Measurements from ENCODE around the gene KLHL29.

Gene KLHL29

DNA sequence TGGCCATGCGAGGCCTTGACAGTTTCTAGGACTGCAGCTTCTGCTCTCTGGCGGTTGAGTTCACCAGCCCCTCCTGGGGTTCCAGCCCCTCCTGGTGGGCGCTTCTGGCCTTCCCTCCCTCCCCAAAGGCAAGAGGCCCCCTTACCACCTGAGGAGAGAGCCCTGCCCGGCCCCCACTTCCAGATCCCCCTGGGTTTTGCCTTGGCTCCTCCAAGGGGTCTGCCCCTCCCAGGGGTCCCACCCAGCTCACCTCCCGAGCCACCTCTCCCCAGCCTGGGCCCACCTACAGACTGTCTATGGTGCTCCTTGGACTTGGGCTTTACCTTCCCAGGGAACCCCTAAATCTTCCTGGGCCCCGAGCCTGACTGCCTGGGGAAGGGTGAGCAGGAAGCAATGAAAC, 277.5 kb downstream of the KLHL29 start:
- TF ChIP-seq, protein P1, sequence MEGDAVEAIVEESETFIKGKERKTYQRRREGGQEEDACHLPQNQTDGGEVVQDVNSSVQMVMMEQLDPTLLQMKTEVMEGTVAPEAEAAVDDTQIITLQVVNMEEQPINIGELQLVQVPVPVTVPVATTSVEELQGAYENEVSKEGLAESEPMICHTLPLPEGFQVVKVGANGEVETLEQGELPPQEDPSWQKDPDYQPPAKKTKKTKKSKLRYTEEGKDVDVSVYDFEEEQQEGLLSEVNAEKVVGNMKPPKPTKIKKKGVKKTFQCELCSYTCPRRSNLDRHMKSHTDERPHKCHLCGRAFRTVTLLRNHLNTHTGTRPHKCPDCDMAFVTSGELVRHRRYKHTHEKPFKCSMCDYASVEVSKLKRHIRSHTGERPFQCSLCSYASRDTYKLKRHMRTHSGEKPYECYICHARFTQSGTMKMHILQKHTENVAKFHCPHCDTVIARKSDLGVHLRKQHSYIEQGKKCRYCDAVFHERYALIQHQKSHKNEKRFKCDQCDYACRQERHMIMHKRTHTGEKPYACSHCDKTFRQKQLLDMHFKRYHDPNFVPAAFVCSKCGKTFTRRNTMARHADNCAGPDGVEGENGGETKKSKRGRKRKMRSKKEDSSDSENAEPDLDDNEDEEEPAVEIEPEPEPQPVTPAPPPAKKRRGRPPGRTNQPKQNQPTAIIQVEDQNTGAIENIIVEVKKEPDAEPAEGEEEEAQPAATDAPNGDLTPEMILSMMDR (IDR thresholded peaks at IDR 0.05; ENCODE audit: insufficient read depth, low read length): no peak
- TF ChIP-seq POLR2AphosphoS5 (IDR thresholded peaks at IDR 0.05; ENCODE audit: low read depth): no peak
- TF ChIP-seq, protein P2, sequence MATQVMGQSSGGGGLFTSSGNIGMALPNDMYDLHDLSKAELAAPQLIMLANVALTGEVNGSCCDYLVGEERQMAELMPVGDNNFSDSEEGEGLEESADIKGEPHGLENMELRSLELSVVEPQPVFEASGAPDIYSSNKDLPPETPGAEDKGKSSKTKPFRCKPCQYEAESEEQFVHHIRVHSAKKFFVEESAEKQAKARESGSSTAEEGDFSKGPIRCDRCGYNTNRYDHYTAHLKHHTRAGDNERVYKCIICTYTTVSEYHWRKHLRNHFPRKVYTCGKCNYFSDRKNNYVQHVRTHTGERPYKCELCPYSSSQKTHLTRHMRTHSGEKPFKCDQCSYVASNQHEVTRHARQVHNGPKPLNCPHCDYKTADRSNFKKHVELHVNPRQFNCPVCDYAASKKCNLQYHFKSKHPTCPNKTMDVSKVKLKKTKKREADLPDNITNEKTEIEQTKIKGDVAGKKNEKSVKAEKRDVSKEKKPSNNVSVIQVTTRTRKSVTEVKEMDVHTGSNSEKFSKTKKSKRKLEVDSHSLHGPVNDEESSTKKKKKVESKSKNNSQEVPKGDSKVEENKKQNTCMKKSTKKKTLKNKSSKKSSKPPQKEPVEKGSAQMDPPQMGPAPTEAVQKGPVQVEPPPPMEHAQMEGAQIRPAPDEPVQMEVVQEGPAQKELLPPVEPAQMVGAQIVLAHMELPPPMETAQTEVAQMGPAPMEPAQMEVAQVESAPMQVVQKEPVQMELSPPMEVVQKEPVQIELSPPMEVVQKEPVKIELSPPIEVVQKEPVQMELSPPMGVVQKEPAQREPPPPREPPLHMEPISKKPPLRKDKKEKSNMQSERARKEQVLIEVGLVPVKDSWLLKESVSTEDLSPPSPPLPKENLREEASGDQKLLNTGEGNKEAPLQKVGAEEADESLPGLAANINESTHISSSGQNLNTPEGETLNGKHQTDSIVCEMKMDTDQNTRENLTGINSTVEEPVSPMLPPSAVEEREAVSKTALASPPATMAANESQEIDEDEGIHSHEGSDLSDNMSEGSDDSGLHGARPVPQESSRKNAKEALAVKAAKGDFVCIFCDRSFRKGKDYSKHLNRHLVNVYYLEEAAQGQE (IDR thresholded peaks at IDR 0.05; ENCODE audit: insufficient replicate concordance, low read depth): no peak
- TF ChIP-seq GABPA (IDR thresholded peaks at IDR 0.05; ENCODE audit: low read depth): no peak
- DNase-seq (ENCODE audit: low read depth in 1 of 2, low spot score in 1 of 2): no peak
- no peak overlapping the region for H3K4me3 ChIP-seq (replicated peaks; ENCODE audit: insufficient read depth, low read length)
- peaks cover 6% of the 10 kb centered on the region for H3K27me3 ChIP-seq (ENCODE audit: insufficient read depth, poor library complexity, severe bottlenecking)
- no peak overlapping the region for H3K27ac ChIP-seq (replicated peaks)

DNA sequence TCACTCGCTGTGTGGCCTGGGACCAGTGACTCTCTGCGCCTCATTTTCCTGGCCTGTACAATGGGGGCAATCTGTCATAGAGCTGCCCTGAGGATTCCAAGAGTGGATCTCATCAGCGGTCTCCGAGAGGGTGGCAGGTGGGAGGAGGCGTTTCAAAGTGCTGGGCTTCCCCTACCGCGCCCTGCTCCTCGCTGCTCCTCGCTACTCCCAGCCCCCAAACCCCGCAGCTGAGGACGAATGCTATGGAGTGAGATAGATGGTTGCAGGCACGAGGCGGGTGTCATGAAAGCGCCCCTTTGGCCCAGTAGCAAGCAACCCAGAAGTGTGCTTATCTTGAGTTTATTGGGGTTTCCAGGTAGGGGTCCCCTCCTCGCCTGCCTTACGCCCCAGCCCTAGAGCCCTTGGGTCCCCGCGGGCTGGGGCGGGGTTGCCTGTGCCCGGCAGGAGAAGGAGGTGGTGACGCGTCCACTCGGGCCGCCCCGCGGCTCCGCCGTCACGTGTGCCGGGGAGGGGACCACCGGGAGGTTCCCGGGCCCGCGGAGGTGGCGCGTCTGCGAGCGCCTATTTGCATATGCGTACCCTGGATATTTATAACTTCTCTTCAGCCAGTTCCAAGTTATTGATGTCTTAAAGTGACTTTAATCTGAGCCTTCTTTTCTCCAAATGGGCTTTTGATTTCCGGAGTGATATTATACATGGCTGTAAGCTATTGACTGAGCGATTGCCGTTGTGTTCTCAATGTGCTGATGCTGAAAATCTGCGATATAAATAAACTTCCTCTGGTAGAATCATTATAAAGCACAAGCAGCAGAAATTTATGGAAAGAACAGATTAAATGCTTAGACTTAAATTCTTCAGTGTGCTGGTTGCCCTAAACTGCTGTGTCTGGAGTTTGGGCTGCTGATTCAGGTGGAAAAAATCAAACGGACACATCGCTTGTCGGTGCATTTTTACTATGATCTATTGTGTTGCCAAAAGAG, 278.3 kb downstream of the KLHL29 start:
- TF ChIP-seq, protein P1 (IDR thresholded peaks at IDR 0.05; ENCODE audit: insufficient read depth, low read length): no peak
- TF ChIP-seq SPI1 (IDR thresholded peaks at IDR 0.05; ENCODE audit: borderline replicate concordance, low read depth) (no peak), GABPA (IDR thresholded peaks at IDR 0.05; ENCODE audit: low read depth) (no peak), POLR2AphosphoS5 (IDR thresholded peaks at IDR 0.05; ENCODE audit: low read depth) (no peak)
- TF ChIP-seq, protein P2 (IDR thresholded peaks at IDR 0.05; ENCODE audit: insufficient replicate concordance, low read depth): no peak
- no peak for DNase-seq (ENCODE audit: low read depth in 1 of 2, low spot score in 1 of 2)
- peaks cover 6% of the 10 kb centered on the region for H3K27me3 ChIP-seq (ENCODE audit: insufficient read depth, poor library complexity, severe bottlenecking)
- no peak overlapping the region for H3K27ac ChIP-seq (replicated peaks)
- H3K4me3 ChIP-seq (replicated peaks; ENCODE audit: insufficient read depth, low read length): no peak overlapping the region

DNA sequence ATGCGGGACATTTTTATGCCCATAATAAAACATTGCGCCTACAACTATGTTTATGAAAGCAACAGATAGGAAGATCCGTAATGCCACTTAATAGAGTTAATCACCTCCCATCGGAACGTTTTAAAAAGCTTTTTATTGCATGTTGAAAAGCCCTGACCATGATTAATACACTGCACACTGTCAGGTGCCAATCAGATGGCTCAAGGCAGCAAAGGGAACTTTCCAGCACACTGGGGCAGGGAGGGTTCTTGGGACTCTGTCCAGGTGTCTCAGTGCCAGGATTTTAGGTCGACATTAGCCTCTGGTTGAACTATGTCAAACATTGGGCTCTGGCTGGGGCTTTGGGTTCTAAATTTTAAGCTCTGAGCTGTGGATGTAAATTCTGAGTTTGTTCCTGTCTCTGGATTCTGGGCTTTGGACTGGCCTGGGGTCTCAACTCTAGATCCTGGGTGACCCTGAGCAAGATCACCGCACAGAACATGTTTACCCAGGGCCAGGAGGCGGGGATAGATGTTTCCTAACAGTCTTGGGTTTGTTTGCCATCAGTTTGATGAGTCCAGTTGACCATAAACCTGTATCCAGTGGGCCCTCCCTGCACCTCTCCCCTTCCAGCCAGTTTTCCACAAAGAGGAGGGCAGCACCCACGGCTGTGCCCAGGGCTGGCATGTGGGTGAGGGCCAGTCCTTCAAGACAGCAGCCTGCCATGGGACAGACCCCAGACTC, 279.2 kb downstream of the KLHL29 start:
- no peak overlapping the region for H3K27ac ChIP-seq (replicated peaks)
- H3K27me3 ChIP-seq (ENCODE audit: insufficient read depth, poor library complexity, severe bottlenecking): peaks cover 6% of the 10 kb centered on the region
- no peak for DNase-seq (ENCODE audit: low read depth in 1 of 2, low spot score in 1 of 2)
- H3K4me3 ChIP-seq (replicated peaks; ENCODE audit: insufficient read depth, low read length): no peak overlapping the region
- TF ChIP-seq SPI1 (IDR thresholded peaks at IDR 0.05; ENCODE audit: borderline replicate concordance, low read depth) (no peak), GABPA (IDR thresholded peaks at IDR 0.05; ENCODE audit: low read depth) (no peak)
- TF ChIP-seq, protein P1 (IDR thresholded peaks at IDR 0.05; ENCODE audit: insufficient read depth, low read length): no peak
- TF ChIP-seq, protein P2 (IDR thresholded peaks at IDR 0.05; ENCODE audit: insufficient replicate concordance, low read depth): no peak

Measured in HL-60 (cell line).